AG04450 (cell line): Measurements from ENCODE around the gene HS6ST3. TPM values are rescaled to one million over a fixed set of nuclear protein-coding genes. Genes with fewer than 3 reads are reported as not detected.

ENCODE experiments used
- CTCF ChIA-PET: fragments of 300-600, 350-600 bp; formaldehyde crosslinking; extraction: SDS; loops from one replicate; lab custom pipeline; 2022; ENCODE audit warnings: antibody characterized with exemption, inconsistent platforms; lab: Charles Lee
- POLR2A ChIA-PET: fragments of 350-600 bp; formaldehyde crosslinking; extraction: SDS; loops from one replicate; lab custom pipeline; 2021; ENCODE audit warnings: antibody characterized with exemption, inconsistent platforms; lab: Yijun Ruan, JAX
- DNase-seq: peaks from one replicate; pipeline ENCODE4 v3.0.0-alpha.2; 2011; ENCODE audit warnings: low read depth, low spot score
- H3K27ac ChIP-seq: one replicate; pipeline ENCODE4 v1.5.1; 2012; ENCODE audit warnings: low read depth, low read length, control low read depth
- H3K27me3 ChIP-seq: one replicate; pipeline ENCODE4 v1.6.0; 2012; ENCODE audit warnings: low read length; ENCODE audit not compliant: control insufficient read depth, insufficient read depth
- H3K4me3 ChIP-seq: 2 replicates; pipeline ENCODE4 v1.5.1; 2011; ENCODE audit warnings: mild to moderate bottlenecking, low read depth, low read length, control low read depth
- H3K9me3 ChIP-seq: 2 replicates; pipeline ENCODE4 v1.5.1; 2012; ENCODE audit warnings: low read length; ENCODE audit not compliant: control insufficient read depth, insufficient read depth
- polyA plus RNA-seq: library from polyadenylated mRNA; depleted of rRNA; stranded (reverse); fragments of >200 nt; gene quantifications from 2 replicates; pipeline ENCODE4 v1.2.3, GENCODE V29; 2011
- TF ChIP-seq, protein P1 (sequence below): IDR thresholded peaks from 2 replicates; pipeline ENCODE4 v1.5.1; 2011; ENCODE audit warnings: low read depth, low read length, control low read depth, inconsistent platforms

The HS6ST3 gene
- polyA plus RNA-seq, 1 experiment, result not detected

DNA sequence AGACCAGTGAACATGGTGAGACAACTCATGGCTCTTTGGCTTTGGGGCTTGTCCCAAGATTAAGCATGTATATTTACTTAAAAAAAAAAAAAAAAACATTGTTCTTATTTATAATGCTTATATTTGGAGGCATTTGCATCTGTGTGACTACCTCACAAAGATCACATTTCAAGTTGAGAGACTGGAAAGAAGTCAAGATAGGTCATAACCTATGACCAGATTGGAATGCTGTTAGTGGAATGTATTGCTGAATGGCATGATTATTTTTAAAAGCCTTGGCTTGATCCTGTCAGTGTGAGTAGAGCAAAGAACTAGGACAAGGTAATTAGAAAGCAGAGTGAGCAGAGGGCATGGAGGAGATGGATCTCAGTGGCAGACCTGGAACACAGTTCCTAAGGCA lies 689.8 kb downstream of the HS6ST3 start:
- ChIA-PET POLR2A (no interaction called here), CTCF (no interaction called here)
- no peaks in the 10 kb centered on the region; the same call in 1 of the 2 replicates for H3K9me3 ChIP-seq
- H3K27me3 ChIP-seq, result no peaks in the 10 kb centered on the region
- H3K4me3 ChIP-seq, result no peak overlapping the region
- TF ChIP-seq, protein P1, sequence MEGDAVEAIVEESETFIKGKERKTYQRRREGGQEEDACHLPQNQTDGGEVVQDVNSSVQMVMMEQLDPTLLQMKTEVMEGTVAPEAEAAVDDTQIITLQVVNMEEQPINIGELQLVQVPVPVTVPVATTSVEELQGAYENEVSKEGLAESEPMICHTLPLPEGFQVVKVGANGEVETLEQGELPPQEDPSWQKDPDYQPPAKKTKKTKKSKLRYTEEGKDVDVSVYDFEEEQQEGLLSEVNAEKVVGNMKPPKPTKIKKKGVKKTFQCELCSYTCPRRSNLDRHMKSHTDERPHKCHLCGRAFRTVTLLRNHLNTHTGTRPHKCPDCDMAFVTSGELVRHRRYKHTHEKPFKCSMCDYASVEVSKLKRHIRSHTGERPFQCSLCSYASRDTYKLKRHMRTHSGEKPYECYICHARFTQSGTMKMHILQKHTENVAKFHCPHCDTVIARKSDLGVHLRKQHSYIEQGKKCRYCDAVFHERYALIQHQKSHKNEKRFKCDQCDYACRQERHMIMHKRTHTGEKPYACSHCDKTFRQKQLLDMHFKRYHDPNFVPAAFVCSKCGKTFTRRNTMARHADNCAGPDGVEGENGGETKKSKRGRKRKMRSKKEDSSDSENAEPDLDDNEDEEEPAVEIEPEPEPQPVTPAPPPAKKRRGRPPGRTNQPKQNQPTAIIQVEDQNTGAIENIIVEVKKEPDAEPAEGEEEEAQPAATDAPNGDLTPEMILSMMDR, result no peak
- DNase-seq, result no peak
- H3K27ac ChIP-seq, result no peak overlapping the region

DNA sequence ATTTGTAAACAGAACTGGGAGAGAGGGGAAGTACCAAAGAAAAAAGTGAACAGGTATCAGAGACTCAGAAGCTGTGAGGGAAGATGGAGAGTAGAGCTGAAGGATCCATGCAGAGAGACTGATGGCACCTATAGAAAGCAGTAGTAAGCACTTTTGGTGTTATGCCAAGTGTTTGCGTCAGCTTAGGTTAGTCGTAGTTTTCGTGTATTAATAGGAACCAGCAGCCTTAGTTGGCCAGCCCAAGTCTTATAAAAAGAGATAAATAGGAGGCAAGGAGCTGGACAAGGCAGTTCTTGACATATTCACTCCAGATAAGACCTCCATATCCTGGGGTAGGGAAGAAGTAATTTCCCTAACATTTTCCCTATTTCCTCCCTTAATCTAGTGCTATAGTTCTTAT lies 690.2 kb downstream of the HS6ST3 start:
- H3K4me3 ChIP-seq, result no peak overlapping the region
- H3K27ac ChIP-seq, result no peak overlapping the region
- no peak for DNase-seq
- ChIA-PET POLR2A (no interaction called here), CTCF (no interaction called here)
- no peaks in the 10 kb centered on the region for H3K27me3 ChIP-seq
- TF ChIP-seq, protein P1, result no peak
- H3K9me3 ChIP-seq, result no peaks in the 10 kb centered on the region; the same call in 1 of the 2 replicates

DNA sequence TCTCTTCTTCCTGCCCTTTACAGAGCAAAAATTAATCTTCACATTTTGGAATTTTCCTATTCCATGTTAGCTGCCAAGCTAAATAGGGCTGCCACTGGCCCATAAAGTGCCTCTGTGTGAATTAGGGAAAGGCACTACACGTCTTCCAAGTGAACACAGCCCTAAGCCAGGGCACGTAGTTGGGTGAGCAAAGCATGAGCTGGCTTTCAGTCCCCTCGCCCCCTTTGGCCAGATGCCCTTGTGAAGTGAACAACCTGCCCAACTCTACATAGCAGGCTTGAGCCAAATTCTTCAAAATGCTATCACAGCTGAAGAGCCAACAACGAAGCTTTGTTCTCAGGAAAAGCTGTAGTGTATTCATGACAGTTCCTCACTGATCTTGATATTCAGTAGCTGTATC lies 691.2 kb downstream of the HS6ST3 start:
- TF ChIP-seq, protein P1, result no peak
- Histone ChIP-seq H3K27me3 (no peaks in the 10 kb centered on the region), H3K9me3 (no peaks in the 10 kb centered on the region; the same call in 1 of the 2 replicates), H3K27ac (no peak overlapping the region), H3K4me3 (no peak overlapping the region)
- CTCF ChIA-PET, result no interaction called here
- DNase-seq, result no peak
- POLR2A ChIA-PET, result no interaction called here

DNA sequence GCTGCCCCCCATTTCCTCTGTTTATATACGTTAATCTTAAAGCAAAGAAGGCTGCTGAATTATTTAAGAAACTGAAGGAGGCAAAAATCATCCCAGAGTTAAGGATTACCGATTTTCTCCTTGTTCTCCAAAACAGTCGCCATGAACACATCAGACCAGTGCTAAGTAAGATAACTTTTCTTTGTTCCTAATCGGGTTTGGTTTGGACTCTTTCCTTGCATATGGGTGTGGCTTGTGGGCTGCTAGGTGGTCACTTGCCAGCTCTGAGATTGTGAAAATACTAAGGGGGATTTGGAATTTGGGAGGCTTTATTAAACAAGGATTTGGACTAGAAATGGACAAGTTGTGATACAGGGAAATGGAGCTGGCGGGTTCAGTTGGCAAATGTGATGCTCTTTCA lies 692.3 kb downstream of the HS6ST3 start:
- Histone ChIP-seq H3K9me3 (no peaks in the 10 kb centered on the region; the same call in 1 of the 2 replicates), H3K27ac (no peak overlapping the region), H3K4me3 (no peak overlapping the region), H3K27me3 (no peaks in the 10 kb centered on the region)
- TF ChIP-seq, protein P1, result no peak
- CTCF ChIA-PET, result no interaction called here
- no peak for DNase-seq
- POLR2A ChIA-PET, result no interaction called here

DNA sequence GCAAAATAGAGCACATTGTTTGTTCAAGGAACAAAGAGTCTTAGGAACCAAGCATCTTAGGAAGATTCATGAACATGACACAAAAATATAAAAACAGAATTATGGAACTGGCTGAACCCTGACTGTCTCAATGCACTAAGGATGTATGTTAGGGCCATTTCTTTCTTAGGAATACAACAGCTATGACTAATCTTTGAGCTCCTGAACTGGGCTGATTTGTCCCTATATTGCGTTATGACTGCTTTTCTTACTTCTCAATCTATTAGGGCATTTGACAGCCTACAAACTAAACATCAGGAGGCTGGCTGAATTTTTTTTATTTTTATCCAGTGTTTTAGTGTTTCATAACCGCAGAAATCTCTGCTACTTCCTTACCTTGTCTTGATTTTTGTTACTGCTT lies 693.1 kb downstream of the HS6ST3 start:
- no peaks in the 10 kb centered on the region; the same call in 1 of the 2 replicates for H3K9me3 ChIP-seq
- ChIA-PET POLR2A (no interaction called here), CTCF (no interaction called here)
- TF ChIP-seq, protein P1, result no peak
- no peak overlapping the region for H3K27ac ChIP-seq
- no peak for DNase-seq
- no peaks in the 10 kb centered on the region for H3K27me3 ChIP-seq
- no peak overlapping the region for H3K4me3 ChIP-seq
